ENCODE measurements around the gene ZNF497.
A peak's percentile ranks its signal among the peaks of the same experiment; 100 is the strongest.

The ZNF497 gene

GRCh38 chr19:58406818-58407657 is 44.5 kb upstream of the ZNF497 start (continued):
- TF ChIP-seq ZBTB1 (tag by site-specific recombination; IDR thresholded peaks at IDR 0.05): no peak
- no peak for TF ChIP-seq FEZF1 (tag by site-specific recombination; IDR thresholded peaks at IDR 0.05)
- TF ChIP-seq ZNF341 (tag by site-specific recombination; IDR thresholded peaks at IDR 0.05; ENCODE audit: low read depth): no peak
- TF ChIP-seq SCRT1 (tag by site-specific recombination; IDR thresholded peaks at IDR 0.05; ENCODE audit: borderline replicate concordance): peak; percentile 62; the same call in 1 of the 2 replicates
- no peak for TF ChIP-seq ZNF391 (tag by site-specific recombination; IDR thresholded peaks at IDR 0.05; ENCODE audit: borderline replicate concordance, low read depth)
- no peak for TF ChIP-seq ZNF174 (tag by site-specific recombination; IDR thresholded peaks at IDR 0.05)
- no peak for TF ChIP-seq ZNF239 (tag by site-specific recombination; IDR thresholded peaks at IDR 0.05)
- no peak for TF ChIP-seq REST (tag by site-specific recombination; IDR thresholded peaks at IDR 0.05)
- TF ChIP-seq ZNF654 (tag by site-specific recombination; IDR thresholded peaks at IDR 0.05; ENCODE audit: low read depth): no peak
- no peak for TF ChIP-seq YY2 (tag by site-specific recombination; IDR thresholded peaks at IDR 0.05)
- no peak for TF ChIP-seq ZNF560 (tag by site-specific recombination; IDR thresholded peaks at IDR 0.05; ENCODE audit: borderline replicate concordance)
- no peak for TF ChIP-seq ZBTB10 (tag by site-specific recombination; IDR thresholded peaks at IDR 0.05)
- no peak for TF ChIP-seq ZNF10 (tag by site-specific recombination; IDR thresholded peaks at IDR 0.05)
- TF ChIP-seq CTCF (tag by site-specific recombination; IDR thresholded peaks at IDR 0.05): peak; percentile 45
- no peak for TF ChIP-seq ZNF221 (tag by site-specific recombination; IDR thresholded peaks at IDR 0.05; ENCODE audit: borderline replicate concordance)
- TF ChIP-seq ZNF530 (tag by site-specific recombination; IDR thresholded peaks at IDR 0.05; ENCODE audit: low read depth): no peak
- TF ChIP-seq ZNF548 (tag by site-specific recombination; IDR thresholded peaks at IDR 0.05): no peak
- TF ChIP-seq PBX3 (CRISPR knock-in tag; IDR thresholded peaks at IDR 0.05): peak; percentile 45; the same call in 1 of the 2 replicates
- no peak for TF ChIP-seq ZNF558 (tag by site-specific recombination; IDR thresholded peaks at IDR 0.05)
- peak; percentile 28 for TF ChIP-seq SCRT2 (tag by site-specific recombination; IDR thresholded peaks at IDR 0.05)
- TF ChIP-seq ZNF140 (tag by site-specific recombination; IDR thresholded peaks at IDR 0.05): no peak
- no peak for TF ChIP-seq ZNF302 (tag by site-specific recombination; IDR thresholded peaks at IDR 0.05; ENCODE audit: low read depth)
- no peak for TF ChIP-seq ZNF571 (tag by site-specific recombination; IDR thresholded peaks at IDR 0.05)
- TF ChIP-seq ZSCAN5A (tag by site-specific recombination; IDR thresholded peaks at IDR 0.05): no peak
- TF ChIP-seq ZSCAN30 (tag by site-specific recombination; IDR thresholded peaks at IDR 0.05): no peak
- no peak for TF ChIP-seq ZNF747 (tag by site-specific recombination; IDR thresholded peaks at IDR 0.05)
